Superior temporal gyrus (tissue), 1 donor: ENCODE measurements around the gene ATP8A1.

Source experiments
- DNase-seq: peaks from one replicate; pipeline ENCODE4 v3.0.0-alpha.2; 2016; ENCODE audit errors: extremely low spot score

ATP8A1 gene

DNA sequence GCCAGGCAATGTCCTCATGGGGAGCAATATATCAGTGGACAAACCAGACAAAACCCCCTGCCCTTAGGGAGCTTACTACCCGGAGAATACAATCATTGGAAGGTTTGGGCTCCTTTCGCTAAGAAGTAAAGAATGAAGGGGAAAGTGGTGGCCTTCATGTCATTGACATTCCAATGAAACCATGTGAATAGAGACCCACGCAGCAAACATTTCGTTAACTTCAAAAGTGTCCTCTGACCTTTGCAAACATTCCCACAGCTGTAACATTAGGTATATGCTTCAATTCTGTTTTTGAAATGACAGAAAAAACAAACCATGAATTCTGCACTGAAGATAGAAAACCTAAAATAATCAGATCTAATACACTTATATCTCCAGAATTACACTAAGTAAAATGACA is 7.0 kb downstream of the ATP8A1 start:
- no peak for DNase-seq

DNA sequence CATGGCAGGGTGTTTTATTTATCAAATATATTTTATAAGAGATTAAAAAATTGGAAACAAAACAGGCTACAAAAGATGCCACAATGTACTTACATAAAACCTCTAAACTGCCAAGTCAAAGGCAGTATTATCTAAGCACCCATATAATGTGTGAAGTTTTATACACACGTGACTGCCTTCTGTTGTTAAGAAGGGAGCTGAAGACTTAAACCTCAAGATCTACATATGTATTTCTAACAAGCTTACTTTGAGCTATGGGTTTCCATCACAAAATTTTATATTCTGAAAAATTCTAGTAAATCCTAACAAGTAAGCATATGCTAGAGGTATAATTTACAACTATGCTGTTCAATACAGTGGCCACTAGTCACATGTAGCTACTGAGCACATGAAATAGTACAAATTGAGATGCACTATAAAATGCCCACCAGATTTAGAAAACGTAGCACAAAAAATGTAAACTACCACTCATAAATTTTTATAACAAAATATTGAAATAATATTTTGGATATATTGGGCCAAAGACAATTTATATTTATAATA is 9.8 kb downstream of the ATP8A1 start:
- peak; percentile 50 for DNase-seq

DNA sequence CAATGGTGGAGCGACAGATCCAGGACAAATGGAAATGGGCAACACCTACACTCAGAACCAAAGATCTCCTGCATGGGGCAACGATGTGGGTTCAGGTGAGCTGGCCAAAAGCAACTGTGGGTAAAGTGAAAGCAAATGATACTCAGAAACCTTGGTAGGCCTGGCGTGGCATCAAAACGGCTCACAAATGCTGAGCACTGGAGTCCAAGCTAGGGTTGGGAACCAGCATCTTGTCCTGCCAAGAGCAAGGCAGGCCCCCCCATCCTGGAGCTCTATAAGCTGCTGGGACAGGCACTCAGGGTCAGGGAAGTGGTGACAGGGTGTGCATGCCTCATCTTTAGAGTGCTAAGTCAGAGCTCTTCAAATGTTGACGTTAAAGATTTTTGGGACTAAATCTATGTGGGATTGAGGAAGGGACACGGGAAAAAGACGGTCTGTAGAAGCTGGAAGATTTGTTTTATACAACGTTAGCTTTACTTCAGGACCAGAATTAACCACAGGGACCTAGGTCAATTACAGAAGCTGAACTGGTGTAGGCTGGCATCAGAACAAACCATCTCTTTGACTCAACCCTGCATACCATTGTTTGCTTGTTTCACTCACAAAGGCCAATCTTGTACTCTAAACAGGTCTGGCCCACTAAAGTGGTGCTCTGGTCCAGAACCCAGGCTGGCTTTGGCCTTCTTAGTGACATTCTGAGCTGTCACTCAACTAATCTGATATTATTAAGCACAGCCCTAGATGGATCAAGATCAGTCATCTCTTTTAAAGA is 10.7 kb downstream of the ATP8A1 start:
- peak; percentile 54 for DNase-seq

DNA sequence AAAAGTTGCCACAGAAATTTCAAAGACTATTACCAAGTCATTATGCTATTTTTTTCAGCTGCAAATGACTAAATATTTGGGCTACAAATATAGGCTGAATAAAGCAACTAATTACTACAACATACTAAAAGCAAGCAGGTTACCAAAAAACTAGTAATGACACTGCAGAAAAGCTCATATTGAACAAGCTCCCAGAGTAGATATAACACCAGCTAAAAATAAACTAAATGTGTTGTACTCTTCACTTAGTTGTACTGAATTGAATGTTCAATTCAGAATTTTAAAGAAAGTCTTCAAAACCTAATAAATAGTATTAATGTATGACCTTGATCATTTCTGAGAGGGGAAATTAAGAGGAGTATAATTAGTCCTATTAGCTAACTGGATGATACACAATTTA is 12.0 kb downstream of the ATP8A1 start:
- DNase-seq: peak; percentile 35

DNA sequence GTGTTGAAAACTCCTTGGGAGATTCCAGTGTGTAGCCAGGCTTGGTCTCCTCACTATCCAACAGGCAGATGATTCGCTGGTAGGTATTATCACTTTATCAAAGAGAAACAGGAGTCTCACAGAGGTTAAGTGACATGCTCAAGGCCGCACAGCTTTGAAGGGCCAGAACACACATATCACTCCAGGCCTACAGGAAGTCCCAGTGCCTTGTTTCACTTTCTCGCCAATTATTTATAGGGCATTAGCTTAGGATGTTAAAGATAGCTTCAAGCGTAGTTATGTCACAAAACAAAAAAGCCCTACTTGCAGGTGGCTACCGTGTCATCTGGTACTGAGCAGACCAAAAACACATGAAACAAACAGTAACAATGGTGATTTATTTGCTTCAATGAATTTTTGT is 13.2 kb downstream of the ATP8A1 start:
- peak; percentile 33 for DNase-seq

DNA sequence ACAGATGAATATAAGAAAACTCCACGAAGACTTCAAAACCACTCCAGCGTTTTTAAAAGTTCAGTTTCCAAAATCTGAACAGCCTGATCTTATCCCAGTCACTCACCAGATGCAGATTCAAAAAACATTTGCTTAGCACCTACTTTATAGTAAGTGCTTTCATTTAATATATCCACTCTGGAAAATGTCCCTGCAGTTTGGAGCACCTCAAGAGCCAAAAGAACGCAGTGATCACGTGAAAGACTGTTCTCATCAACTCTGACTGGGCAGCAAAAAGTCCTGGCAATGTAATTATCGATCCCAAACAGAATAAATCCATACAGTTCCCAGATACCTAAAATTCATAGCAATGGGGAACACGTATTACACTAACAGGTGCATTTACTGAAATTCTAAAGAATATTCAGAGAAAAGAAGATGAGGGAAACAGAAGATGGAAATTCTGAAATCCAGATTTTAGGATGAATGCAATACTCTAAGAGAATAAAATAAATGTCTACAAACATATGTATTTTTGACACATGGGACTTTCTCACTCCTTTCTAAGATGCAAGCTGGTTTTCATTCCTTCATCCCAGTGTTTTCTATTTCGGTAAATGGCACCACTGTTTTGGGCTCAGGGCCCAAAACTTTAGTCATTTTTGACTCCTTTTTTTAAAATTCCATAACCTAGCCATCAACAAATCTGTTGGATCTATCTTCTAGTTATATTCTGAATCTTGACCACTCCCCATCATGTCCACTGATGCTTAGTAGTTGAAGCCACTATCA is 13.9 kb downstream of the ATP8A1 start:
- peak; percentile 66 for DNase-seq

DNA sequence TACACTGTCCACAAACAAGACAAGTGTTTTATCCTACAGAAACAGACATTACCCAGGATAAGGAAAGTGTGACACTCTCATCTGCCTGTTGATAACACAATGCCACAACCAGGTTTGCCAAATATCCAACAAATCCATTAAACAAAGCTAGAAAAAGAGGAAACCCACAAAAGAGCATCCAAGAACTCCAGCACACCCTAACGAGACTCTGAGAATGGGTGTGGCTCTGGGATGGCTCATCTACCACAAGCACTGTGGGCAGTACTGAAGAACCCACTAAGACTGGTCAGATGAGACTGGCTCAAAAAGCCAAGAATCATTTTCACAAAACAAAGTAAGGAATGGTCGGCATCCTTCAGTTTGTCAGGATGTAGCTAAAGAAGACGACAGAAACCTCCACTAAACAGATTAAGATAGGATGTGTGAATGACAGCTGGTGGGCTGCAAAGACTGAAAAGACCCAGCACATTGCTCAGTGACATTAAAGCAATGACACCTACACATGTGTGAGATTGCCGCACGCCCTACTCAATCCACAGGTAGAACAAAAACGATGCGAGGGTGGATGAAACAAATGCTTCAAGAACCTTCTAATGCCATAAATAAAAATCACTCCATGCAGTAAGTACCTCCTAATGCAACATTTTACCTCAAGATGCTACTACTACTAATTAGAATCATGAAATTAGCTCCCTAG is 14.7 kb downstream of the ATP8A1 start:
- no peak for DNase-seq

DNA sequence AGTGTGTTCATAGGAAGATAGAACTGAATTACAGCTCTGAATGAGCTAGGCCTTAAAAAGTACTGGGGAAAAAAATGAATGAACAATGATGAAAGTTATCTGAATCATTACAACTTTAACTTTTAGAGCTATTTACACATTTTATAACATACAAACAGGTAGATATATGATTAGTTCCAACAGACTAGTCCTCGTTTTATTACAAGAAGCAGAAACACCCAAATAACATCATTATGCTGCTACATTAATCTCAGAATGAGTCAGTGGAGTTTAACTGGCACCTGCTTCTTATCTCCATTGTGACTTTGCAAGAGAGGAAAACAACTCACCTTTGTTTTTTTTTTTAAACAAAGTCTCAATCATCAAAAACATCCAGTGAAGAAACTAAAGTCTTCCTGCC is 15.2 kb downstream of the ATP8A1 start:
- DNase-seq: no peak

DNA sequence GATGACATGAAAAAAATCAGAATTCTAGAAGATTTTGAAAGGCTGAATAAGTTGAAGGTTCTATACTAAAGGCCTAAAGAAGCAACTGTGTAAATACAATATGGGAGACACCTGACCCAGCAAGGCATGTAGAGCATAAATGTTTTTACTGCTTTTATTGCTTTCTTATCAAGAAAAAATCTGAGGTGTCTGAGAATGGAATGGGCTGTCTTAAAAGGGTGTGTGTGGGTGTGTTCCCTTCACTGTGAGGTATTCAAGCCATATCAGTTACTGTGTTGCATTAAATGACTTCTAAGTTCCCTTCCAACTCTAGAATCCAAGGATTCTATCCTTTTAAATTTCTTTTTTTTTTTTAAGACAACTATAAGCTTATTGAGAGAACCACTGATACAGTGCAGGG is 15.7 kb downstream of the ATP8A1 start:
- DNase-seq: no peak

DNA sequence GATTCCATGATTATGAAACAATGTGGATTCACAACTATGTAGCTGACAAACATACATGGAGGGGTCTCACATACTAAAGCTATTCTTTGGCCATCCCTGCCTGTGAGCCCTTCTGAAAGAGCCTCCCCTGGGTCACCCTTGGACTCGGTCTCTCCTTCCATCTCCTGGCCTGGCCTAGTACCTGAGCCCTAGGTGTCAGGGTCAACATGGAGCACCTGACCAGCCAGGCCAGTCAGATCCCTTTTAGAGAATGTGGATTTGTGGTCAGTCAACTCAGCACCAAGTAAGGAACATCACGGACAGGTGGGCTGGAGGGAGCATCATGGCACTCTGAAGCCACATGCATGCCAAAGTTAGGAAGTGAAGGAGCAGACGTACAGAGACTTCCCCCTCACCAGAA is 16.3 kb downstream of the ATP8A1 start:
- DNase-seq: no peak

DNA sequence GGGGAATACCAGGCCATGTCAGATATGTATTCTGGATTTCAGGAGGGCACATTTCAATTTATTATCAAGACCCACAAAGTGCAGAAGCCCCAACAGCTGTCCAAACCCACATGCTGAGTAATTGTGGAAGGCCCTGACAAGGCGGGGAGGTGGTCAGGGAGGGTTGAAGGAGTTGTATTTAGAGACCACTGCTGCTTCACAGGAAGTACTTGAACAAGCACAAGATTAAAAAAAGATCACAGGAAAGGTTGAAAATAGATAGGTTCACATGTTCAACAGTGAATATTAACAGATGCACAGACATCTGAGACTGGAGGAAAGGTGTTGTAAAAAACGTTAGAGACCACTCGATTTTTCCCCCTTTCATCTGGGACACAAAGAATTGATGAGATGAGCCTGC is 17.9 kb downstream of the ATP8A1 start:
- no peak for DNase-seq

DNA sequence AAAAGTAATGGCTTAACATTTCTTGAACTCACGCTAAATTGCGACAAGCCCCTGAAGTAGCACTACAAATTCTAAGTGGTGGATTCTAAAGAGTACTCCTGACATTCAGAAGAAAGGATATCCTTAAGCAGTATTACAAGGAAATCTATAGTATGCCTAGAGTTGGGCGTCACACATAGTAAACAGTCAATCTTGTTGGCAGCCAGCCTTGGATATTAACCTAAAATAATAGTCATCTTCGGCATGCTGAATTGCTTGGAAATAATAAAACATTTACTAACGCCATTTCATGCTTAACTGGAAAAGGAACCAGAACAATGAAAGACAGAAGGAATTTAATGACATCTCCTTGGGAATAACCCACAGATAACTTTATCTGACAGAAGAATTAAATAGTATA is 18.6 kb downstream of the ATP8A1 start:
- no peak for DNase-seq

DNA sequence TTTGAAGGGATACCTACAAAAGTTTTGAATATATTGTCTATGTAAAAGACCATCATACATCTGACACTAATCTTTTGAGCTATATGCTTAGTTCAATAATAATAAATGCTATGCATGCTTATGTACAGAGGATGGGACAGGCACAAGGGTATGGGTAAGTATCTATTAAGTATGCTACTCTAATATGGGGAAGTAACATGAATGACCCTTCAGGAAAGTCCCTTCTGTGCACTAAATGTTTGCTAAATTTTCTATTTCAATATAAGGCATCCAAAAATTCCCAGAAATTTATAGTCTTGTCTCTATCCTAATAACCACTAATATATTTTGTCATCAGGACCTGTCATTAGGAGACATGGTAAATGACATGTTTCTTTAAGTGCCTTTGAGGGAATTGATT is 19.0 kb downstream of the ATP8A1 start:
- DNase-seq: no peak

DNA sequence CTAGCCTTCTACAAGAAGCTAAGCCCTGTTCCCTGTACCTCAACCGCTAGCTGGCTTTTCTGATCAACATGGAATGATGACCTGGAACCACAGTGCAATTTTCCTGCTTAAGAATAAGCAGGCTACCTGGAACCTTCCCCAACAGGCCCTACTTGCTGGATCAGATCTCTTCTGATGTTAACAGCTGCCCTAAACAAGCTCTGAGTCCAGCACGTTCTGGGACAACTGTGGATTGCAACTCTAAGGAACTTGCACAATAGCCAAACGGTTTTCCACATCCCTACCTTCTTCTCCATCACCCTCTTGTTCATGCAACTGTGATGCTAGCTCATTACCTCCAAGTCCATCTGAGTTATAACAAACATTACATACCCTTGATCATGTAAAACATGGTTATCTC is 19.8 kb downstream of the ATP8A1 start:
- no peak for DNase-seq

DNA sequence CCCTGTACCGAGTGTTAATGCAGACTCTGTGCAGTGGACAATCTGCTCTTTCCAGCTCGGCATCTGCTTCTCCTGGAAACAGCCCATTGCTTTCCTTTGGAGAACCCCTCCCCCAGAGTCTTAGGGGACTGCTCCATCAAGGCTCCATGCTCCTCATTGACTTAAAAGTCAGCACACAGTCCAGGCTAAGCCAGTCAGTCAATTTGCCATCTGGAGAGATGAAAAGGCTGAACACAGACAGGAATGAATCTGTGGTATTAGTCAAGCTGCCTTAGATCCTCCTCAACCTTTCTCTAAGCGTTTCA is 20.3 kb downstream of the ATP8A1 start:
- DNase-seq: peak; percentile 63

DNA sequence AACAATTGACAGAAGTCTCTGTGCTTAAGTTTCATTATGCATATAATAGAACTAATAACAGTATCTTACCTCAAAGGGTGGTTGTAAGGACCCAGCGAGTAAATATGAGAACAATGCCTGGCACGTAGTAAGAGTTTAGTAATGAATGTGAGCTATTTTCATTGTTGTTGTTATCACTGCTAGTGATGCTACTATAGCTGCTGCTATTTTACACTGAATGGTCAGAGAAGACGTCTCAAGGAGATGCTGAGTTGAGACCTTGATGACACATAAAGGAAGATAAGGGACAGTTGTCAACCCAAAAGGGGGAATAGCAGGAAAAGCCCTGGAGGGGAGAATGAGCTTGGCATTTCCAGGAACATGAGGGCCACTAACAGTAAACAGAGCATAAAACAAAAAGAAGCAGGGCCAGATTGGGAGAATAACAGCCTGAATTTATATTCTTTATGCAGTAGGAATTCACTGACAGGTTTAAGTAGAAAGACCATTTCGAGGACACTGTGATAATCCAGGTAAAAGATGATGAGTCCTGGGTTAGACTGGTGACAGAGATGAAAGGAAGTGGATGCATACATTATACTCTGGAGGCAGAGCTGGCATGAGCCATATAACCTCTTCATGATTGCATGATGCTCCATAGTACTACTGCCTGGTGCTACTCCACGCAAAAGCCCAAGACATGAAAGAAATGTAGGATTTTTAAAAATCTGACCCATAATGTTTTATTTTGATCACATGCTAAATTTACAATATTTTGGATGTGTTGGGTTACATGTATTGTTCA is 23.1 kb downstream of the ATP8A1 start:
- DNase-seq: no peak

DNA sequence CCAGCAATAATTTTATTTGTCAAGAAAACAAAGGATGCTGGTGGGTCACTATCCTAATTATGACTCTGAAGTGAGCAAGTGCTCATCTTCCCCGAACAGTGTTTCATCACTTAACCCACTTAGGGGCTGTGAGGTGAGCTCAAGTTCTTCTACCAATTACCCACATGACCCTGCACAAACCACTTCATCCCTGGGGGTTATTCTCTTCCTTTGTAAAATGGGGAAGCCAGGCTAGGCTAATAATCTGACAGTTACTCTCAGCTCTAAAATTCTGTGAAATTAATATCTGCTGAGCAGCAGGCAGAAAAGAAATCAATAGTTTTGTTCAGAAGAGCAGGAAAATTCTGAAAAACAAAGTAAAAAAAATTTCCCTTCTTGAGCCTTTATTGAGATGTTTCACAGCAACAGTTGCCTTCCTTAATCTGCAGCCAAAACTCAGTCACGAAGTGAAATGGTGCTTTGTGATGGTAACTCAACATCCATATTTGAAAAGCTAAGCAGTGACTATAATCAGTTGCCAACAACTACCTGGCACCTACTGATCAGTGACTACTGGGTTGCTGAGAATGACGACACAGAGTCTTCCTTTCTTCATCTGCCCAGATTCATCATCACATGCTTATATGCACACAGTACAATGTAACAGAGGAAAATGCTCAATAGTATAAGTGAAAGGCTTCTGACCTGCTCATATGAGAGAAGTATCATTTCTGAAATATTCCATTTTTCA is 24.1 kb downstream of the ATP8A1 start:
- DNase-seq: peak; percentile 55

DNA sequence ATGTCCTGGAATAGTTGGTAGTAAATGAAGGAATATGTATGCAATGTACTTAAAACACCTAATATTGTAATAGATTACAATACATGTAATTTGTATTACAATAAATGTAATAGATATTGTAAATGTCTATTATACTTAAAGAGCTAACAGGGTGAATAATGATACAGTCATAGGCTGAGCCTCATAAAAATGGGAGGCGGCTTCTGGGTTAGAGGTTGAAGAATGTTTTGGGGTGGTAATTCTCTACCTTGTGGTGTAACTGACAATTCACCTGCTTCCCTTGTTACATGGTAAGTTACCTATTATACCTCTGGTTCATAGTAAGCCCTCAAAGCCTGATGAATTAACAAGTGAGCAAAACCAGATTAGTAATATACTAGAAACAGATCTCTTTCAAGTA is 26.0 kb downstream of the ATP8A1 start:
- DNase-seq: no peak

DNA sequence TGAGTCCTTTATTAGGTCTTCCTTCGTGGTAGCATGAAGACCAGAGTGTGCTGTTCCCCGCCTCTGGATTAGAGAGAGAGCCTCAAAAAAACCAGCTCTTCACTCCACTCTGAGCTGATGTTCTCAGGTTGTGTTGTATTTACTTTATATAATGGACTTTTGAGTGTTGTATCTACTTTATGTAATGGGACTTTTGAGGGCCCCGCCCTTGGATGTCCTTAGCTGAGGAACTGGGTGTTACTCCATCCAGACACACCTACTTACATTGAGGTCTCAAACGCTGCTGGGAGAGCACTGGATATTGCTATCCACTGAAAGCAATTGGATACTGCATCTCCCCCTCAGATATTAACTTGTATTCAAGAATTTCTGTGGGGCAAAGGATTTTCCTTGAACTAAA is 28.2 kb downstream of the ATP8A1 start:
- DNase-seq: no peak

DNA sequence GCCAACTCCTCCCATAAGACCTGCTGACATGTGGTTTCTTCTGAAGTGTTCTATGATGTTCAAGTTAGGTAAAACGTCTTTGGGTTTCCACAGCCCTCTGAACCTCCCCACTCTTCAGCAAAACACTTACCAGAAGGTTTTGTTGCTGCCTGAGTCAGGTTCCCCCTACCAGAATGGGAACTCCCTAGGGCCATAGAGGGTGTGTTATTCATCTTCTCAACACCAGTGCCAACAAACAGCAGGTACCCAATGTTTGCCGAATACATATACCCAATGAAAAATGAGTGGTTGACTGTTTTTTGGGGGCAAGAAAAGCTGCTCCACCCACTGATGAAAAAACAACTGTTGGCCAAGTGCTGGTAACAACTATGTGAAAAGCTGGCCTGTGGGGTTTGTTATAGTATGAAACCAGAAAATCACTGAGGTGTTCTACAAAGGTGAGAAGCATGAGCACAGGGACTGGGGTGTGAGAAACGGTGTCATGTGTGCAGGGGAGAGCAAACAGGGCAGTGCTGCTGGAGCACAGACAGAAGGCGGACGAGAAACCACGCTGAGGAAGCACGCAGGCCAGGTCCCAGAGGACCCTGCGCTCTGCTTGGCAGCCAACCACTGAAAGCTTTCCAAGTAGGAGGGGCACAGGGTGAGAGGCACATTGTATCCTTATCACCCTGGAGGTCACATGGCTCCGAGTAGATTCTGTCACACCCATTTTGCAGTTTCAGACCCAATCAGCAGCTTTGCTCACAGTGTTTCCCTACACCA is 28.8 kb downstream of the ATP8A1 start:
- peak; percentile 88 for DNase-seq
